HTR-8/SVneo (cell line): ENCODE data around the gene P2RY2.
"Not testable (repeated sequence)": the region's sequence is repeated elsewhere in the genome, so short reads cannot be mapped to it uniquely, and the experiment has no call there.

Source experiments
- DNase-seq: peaks from one replicate; pipeline ENCODE4 v3.0.0; 2011; ENCODE audit warnings: low spot score, mixed read lengths; ENCODE audit not compliant: insufficient read length
- FAIRE-seq: peaks from 2 replicates; lab custom pipeline; 2011; peaks lifted over from hg19 to GRCh38; lab: Jason Lieb, UNC

The P2RY2 gene

DNA sequence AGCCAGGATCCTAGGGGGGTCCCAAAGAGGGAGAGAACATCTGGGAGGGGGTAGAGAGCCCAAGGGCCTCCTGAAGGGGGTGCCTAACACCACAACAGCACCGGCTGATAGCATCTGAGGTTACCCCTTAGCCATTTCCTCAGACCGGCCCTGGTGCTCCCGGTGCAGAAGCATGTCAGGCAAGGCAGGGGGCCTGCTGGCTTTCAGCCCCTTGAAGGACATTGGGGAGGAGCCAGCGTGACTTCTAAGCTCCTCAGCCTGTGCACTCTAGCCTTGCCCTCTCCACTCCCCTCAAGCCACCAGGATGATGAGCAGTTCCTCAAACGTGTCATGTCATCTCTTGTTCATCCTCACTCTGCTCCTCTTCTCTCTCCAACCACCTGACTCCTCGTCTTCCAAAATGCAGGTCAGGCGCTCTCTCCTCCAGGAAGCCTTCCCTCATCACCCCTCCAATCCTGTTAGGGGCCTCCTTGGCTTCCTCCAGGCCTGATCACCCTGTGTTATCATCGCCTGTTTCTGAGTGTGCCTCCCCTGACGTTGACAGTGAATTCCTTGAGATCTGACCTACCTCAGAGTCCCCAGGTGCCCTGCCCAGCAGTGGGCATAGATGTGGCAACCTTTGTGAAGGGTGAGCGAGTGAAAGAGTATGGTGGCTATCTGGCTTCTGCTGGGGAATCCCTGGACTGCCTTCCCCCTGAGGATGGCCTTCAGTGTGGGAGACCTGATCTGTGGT is 6.1 kb downstream of the P2RY2 start:
- FAIRE-seq: peak; percentile 26

DNA sequence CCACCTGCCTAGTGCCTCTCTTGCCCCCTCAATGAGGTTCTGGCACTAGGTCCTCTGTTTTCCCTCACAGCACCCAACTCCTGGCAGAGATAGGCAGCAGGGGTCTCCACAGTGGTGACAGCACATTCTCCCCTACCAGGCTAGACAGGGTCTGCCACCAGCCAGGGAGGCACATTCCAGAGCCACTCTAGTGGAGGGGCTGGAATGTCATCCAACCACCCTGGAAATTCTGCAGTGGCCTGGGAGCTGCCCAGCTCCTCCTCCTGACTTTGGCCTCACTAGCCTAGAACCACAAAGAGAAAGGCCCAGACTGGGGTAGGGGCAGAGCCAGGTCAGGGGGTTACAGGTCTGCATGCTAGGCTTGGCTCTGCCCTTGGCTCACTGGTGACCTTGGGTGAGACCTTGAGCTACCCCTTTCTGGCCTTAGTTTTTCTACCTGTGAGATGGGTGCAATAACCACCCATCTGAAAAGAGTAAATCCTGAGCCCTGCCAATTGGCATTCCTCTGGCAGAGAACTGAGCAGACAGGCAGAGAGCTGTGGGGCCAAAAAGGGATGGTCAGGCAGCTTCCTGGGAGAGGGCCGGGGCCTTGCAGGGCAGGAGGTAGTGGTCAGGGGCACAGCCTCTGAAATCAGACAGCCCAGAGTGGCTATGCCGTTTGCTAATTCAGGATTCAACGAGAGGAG is 7.1 kb downstream of the P2RY2 start:
- DNase-seq (no peak), FAIRE-seq (no peak)

More for the DNA sequence above, 6.1 kb downstream of the P2RY2 start:
- no peak for DNase-seq

DNA sequence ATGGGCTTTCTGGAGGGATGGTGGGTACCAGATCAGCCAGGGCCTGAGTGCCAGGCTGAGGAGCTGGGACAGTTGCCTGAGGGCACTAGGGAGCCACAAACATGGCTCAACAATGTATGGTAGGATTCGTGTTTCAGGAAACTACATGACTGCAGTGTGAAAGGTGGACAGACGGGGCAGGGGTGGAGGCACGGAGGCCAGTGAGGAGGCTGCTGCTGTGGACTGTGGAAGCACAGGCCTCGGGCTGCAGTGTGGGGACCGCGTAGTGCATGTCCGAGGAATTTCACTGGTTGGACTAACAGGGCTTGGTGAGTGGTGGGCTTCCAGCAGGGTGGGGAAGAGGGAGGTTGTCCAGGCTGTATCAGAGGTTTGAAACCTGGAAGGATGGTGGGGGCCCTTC is 7.8 kb downstream of the P2RY2 start:
- DNase-seq: no peak
- FAIRE-seq: peak; percentile 70

DNA sequence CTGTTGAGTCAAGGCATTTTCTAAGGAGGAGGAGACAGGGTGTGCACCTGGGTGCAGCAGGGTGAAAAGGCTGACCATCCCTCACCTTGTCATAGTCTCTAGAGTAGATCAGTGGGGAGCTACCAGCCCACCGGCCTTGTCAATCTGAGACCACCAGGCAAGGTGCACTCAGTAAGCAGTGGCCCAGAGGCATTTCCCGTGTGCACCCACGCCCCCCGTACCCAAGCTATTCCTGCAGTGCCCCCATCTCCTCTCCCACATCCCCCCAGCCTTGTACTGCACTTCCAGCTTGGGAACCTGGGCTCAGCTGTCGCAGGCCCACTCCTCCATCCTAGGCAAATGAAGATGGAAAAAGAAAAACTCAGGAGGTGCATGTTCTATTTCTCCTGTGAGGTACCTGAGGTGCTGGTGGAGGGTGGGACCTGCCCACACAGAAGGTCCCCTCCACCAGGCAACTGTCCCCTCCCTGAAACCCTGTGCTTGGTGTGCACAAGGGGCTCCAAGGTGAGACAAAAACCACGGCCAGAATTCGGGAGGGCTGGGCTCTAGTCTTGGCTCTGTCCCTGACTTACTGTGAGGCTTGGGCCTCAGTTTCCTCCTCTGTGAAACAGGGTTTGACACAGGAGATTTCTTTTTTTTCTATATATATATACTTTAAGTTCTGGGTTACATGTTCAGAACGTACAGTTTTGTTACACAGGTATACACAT is 8.4 kb downstream of the P2RY2 start:
- no peak for FAIRE-seq
- DNase-seq: no peak

DNA sequence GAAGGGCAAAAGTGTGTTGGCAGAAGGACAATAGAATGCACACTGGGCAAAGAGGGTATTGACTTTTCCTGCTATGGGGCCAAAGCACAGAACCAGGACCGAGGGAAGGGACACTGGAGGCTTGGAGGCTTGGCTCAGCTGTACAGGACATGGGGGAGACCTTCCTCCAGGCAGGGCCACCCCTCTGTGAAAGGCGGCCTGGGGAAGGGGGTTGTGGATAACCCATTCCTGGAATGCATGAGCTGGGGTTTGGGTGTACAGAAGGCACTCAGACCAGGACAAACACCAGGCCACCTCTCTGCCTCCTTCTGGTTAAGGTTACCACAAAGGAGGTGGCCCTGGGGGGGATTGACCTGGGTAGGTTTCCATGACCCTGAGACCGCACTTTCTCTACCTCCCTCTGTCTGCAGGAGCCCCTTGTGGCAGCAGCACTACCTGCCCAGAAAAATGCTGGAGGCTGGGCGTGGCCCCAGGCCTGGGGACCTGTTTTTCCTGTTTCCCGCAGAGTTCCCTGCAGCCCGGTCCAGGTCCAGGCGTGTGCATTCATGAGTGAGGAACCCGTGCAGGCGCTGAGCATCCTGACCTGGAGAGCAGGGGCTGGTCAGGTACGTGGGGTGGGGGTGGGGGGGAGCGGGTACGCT is 9.6 kb downstream of the P2RY2 start:
- DNase-seq: no peak
- FAIRE-seq: no peak

DNA sequence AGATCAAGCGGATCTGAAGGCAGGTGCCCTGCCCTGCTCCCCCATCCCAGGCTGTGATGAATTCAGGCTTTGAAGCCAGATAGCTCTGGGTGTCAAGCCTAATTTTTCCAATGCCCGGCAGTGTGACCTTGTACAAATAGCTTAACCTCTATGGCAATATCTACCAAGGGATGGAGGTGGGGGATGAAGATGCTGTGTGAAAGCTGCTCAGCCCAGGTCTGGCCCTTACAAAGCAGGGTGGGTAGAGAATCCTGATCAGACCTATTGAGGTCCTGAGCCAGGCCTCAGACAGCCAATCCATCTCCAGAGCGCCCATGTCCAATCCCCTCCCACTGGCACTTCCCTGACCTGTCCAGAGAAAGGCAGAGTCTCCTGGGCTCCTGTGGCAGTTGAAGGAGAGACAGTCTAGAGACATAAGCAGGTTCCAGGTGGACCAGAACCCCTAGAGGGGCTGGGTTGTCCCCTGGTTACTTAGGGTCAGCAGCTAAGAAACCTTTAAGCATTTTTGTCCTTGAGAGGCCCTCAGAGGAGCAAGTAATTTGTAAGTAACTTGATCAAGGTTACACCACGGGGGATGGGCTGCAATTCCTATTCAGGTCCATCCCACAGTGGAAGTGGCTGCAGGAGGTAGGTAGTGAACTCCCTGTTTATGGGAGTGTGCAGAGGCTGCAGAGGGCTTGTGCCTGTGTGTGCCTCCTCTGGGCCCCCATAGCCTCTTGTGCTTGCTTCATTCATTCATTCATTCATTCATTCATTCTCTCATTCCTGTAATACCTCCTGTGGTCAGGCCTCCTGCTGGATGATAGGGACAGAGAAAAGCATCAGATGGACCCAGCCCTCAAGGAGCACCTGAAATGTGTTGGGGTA is 10.4 kb downstream of the P2RY2 start:
- FAIRE-seq (no peak), DNase-seq (no peak)

DNA sequence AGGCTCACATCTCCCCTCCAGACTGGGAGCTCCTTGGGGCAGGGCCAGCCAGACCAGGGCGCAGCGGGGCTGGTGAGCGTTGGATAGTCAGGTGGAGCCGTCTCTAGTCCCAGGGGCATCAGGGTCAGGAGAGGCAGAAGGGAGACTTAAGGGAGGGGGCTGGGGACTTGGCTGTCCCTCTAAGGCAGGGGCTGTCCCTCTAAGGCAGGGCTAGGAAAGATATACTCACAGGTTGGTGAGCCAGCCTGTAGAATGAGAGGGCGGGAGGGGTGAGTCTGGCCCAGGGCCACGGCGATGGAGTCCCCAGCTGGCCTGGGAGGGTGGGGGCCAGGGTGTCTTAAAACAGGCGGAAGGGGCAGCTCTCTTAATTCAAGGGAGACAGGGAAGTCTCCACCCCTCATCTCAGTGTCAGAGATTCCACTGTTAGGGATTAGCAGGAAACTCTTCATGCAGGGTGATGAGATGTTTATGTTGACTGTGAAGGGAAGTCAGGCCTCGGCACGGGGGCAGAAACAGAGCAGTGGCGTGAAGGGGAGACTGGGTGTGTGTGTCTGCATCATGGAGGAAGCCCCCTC is 11.3 kb downstream of the P2RY2 start:
- DNase-seq: no peak
- FAIRE-seq: no peak

DNA sequence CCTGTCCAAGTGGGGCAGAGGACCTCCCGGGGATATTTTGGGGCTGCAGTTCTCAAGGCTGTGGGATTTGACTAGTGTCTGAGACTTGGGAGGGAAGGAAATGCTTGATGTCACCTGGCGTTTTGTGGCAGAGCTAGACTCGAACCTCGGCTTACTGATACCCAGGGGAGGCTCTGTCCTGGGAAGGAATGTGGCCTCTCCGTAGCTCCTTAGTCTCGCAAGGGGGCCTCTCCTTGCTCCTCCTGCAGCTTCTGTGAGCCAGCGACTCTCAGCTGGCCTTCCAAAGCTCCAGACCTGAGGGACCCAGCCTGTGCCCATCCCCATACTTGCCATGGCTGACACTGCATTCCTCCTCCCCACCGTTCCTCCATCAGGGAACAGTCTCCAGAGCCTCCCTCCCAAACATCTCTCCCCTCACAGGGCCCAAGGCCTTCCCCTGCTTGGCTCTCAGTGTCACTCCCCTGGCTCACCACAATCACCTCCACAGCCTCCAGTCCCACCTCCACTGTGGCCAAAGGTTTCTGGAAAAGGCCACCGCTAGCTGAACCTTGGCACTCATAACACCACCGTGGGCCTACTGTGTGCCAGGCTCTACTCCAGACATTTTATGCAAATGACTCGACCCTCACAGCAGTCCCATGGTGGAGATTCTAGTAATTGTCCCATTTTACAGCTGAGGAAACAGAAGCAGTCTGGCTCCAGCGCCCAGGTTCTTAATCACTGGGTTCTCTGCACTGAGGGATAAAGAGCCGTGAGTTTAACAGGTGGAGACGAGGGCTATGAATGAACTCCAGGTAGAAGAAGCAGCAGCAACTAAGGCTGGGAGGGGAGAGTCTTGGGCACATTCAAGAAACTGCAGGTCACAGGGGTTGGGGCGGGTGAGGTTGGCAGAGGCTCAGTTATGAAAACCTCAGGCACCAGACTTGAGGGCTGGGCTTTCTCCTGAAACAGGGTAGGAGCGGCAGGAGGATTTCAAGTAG is 12.1 kb downstream of the P2RY2 start:
- FAIRE-seq (no peak), DNase-seq (no peak)

DNA sequence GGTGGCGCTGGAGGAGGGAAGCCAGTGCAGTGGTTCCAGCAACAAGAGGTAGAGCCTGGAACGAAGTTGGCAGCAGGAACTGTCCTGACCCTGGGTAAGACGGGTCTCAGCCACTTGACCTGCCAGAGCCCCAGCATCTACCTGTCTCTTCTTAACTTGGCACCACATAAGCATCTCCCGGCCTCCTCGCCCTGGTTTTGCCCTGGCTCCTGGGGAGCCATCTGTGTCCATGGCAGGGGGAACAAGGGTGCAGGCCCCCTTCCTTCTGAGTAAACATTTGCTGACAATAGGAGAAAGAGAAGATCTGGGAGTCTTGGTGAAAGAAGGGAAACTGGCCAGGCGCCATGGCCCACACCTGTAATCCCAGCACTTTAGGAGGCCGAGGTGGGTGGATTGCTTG is 12.8 kb downstream of the P2RY2 start:
- DNase-seq (no peak), FAIRE-seq (no peak)

DNA sequence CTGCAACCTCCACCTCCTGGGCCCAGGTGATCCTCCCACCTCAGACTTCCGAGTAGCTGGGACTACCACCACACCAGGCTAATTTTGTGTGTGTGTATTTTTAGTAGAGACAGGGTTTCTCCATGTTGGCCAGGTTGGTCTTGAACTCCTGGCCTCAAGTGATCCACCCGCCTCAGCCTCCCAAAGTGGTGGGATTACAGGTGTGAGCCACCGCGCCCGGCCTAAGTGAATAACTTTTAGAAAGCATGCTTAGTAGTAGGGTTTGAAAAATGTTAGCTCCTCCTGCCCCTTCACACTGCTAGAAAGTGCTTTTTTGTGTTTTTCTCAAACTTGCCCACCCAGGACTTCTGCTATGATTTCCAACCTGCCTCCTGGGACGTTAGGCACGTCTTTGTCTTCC is 14.4 kb downstream of the P2RY2 start:
- DNase-seq, FAIRE-seq: not testable (repeated sequence)

DNA sequence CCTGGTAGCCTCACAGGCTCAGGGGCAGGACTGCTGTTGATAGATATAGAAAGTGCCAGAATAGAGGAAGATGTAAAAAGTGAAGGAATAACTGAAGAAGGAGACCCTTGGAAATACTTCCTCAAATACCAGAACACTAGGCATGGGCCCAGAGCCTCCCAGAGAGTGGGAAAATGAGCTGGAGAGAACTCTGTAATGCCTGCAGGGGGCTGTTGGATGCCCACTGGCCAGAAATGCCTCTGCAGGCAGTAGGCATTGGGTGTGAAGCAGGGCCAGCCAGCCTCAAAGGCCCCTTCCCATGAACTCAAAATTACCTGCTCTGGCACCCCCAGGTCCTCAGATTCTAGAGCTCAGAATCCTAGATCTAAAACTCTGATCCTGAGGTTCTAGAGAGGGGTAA is 15.1 kb downstream of the P2RY2 start:
- FAIRE-seq (no peak), DNase-seq (no peak)

DNA sequence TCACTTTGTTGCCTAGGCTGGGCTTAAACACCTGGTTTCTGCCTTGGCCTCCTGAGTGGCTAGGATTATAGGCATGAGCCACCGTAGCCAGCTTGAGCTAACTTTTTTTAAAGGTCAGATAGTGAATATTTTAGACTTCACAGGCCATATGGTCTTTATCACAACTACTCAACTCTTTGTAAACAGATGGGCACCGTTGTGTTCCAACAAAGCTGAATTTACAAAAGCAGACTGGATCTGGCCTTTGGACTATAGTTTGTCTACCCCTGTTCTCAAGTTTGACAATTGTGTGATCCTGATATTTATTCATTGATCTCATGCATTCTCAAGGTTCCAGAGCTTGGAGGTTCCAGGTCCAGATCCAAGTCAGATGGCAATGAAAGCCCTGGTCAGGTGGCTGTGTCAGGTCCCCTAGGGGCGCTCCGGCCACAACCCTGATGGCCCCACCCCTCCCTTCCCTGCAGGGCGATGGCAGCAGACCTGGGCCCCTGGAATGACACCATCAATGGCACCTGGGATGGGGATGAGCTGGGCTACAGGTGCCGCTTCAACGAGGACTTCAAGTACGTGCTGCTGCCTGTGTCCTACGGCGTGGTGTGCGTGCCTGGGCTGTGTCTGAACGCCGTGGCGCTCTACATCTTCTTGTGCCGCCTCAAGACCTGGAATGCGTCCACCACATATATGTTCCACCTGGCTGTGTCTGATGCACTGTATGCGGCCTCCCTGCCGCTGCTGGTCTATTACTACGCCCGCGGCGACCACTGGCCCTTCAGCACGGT is 15.8 kb downstream of the P2RY2 start:
- DNase-seq (no peak), FAIRE-seq (peak; percentile 31)

DNA sequence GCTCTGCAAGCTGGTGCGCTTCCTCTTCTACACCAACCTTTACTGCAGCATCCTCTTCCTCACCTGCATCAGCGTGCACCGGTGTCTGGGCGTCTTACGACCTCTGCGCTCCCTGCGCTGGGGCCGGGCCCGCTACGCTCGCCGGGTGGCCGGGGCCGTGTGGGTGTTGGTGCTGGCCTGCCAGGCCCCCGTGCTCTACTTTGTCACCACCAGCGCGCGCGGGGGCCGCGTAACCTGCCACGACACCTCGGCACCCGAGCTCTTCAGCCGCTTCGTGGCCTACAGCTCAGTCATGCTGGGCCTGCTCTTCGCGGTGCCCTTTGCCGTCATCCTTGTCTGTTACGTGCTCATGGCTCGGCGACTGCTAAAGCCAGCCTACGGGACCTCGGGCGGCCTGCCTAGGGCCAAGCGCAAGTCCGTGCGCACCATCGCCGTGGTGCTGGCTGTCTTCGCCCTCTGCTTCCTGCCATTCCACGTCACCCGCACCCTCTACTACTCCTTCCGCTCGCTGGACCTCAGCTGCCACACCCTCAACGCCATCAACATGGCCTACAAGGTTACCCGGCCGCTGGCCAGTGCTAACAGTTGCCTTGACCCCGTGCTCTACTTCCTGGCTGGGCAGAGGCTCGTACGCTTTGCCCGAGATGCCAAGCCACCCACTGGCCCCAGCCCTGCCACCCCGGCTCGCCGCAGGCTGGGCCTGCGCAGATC is 16.5 kb downstream of the P2RY2 start:
- peak; percentile 33 for FAIRE-seq
- no peak for DNase-seq

DNA sequence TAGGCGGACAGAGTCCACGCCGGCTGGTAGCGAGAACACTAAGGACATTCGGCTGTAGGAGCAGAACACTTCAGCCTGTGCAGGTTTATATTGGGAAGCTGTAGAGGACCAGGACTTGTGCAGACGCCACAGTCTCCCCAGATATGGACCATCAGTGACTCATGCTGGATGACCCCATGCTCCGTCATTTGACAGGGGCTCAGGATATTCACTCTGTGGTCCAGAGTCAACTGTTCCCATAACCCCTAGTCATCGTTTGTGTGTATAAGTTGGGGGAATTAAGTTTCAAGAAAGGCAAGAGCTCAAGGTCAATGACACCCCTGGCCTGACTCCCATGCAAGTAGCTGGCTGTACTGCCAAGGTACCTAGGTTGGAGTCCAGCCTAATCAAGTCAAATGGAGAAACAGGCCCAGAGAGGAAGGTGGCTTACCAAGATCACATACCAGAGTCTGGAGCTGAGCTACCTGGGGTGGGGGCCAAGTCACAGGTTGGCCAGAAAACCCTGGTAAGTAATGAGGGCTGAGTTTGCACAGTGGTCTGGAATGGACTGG is 17.2 kb downstream of the P2RY2 start:
- no peak for DNase-seq
- FAIRE-seq: no peak

DNA sequence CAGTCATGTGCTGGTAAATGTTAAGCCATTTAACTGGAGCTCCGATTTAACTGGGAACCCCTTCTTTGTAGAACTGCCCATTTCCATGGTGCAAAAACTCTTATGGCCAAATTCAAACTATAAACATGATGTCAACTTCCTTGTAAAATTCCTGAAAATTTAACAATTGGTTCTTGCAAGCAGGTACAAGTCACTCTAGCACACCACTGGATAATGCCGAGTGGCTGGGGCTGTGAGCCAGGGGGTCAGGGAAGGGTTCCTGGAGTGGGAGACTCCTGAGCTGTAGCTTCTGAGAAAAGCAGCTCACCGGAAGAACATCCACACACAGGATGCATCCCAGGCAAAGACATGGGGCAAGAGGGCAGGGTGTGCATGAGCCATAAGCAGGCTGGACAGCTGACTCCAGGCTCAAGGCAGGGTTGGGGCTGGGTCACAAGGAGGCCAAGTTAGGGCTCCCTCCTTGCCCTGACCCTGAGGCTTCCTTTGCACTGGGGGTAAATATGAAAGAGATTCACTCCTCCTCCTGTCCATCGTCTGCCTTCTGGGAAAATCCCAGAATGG is 18.2 kb downstream of the P2RY2 start:
- no peak for FAIRE-seq
- no peak for DNase-seq

DNA sequence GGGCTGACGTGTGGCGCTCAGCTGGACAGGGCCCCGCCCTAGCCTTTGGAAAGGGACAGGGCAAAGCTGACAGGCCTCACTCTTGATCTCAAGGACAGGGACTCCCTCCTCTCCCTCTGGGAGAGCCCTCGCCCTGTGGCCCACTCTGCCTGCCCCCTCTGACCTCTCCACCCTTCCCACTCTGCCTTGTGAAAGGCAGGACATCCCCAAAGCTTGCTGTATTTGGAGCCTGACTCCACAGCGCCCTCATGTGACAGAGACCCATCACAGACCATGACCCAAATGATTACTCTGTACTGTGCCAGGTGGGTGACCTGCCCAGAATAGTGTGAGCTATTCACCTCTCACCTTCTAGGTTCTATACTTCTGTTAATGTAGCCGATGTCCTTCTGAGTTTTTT is 18.8 kb downstream of the P2RY2 start:
- no peak for FAIRE-seq

More for the DNA sequence above, 18.8 kb downstream of the P2RY2 start:
- peak; percentile 56 for DNase-seq
